HG02943 (cell line): ENCODE measurements around the gene ZG16B.

Experiments used
- ATAC-seq: cut with Tn5 transposase; IDR thresholded peaks from one replicate; pipeline ENCODE4 v1.9.1; 2021; ENCODE audit warnings: mild to moderate bottlenecking, low read depth, moderate library complexity; ENCODE audit not compliant: unreplicated experiment

ZG16B gene, protein sequence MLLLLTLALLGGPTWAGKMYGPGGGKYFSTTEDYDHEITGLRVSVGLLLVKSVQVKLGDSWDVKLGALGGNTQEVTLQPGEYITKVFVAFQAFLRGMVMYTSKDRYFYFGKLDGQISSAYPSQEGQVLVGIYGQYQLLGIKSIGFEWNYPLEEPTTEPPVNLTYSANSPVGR

DNA sequence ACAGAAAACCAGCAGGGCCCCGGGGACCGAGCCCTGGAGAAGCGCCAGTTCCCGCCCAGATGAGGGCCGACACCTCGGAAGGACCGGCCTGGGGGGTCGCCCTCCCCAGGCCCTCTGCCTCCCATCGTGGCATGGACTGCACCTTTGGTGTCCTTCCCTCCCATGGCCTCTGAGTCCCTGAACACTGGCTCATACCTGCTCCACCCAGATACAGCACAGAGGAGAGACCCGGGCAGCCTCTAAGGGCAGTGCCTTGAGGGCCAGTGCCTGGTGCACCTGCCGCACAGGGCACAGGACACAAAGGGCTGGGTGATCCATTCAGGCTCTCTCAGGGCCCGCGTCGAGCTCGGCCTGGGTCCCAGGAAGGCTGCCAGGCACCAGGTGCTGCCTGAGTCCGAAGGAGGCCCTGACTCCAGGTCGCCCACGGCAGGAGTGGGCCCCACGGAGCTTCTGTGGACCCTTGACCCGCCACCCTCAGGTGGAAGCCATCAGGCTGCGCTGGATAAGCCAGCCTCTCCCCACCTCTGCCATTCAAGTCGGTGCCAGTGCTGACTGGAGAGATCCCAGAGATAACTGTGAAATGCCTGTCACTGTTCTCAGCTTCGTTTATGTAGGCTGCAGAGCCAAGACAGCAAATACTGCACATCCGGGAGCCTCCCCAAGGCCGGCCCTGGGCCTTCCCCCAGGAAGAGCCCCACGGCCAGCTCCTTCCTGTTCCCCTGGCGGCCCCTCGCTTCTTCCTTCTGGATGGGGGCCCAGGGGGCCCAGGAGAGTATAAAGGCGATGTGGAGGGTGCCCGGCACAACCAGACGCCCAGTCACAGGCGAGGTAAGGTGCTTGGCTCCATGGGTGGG is at the start of gene ZG16B:
Gene ZG16B (plus strand): TSS at position 803 of the 854 bp plus-strand sequence. CDS start 139 bp downstream, outside the sequence.
- no peak for ATAC-seq

- no peak for ATAC-seq
These were observed 47.3 kb upstream of the ZG16B start for GRCh38 chr16:2782583-2783351.

DNA sequence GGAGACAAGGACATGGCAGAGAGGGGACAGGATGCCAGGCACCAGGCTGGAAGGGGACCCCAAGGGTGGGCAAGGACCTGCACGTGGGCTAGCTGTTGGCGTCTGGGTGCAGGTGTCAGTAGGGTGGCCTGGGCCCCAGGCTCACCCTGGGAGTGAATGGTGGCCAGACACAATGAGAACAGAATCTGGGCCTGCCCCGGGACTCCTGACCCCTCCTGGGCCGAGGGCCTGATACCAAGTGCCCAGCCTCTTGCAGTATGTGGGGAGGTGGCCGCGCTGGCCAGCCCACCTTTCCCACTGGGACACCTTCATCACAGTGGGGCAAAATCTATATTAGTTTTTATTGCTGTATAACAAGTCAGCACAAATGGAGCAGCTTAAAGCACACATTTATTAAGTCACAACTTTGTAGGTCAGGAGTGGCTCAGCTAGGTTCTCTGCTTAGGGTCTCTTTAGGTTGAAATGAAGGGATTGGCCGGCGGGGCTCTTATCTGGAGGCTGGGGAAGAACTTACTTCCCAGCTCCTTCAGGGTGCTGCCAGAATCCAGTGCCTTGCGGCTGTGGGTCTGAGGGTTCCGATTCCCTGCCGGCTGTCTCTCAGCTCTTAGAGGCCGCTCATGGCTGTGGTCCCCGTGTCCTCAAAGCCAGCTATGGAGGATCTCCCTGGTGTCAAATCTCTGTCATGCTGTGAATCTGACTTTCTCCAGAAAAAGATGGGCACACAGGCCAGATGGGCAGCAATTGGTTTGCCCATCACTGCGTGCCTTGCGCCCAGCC is 46.3 kb upstream of the ZG16B start:
- no peak for ATAC-seq

GRCh38 chr16:2784358-2785100 is 45.6 kb upstream of the ZG16B start:
- no peak for ATAC-seq

DNA sequence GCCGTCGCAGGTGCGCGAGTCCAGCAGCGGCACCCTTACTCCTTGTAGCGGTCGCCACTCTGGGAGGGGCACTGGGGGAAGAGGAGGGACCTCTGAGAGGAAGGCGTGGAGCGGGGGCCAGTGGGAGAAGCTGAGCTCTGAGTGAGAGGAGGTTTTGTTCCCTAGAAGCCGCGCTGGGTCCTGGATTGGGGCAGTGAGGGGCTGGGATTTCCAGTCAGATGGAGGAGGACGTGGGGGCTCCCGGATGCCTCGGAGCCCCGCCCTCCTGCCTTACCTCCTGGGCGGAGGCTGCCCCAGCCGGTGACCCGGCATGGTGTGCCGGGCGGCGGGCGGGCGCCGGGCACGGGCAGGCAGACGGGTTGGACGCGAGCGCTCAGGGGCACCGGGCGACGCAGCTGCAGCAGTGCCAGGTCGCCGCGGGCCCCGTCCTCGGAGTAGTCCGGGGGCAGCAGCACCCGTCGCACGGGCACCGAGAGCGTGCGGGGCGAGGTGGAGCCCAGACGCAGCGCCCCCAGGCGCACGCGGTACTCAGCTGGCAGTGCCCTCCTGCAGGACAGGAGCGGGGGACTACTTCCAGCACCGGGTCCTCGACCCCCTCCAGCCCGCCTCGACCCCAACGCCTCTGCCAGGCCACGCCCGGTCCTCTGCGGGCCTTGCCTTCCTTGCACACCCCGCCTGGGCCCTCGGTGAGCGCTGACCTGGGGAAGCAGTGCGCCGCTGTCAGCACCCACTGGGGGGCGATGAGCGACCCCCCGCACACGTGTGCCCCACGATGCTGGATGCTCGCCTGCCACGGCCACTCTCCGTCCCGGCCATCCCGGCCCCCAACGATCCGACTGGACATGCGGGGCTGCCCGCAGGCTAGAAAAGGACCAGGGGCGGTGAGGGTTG is 44.8 kb upstream of the ZG16B start:
- no peak for ATAC-seq

GRCh38 chr16:2786061-2786825 is 43.9 kb upstream of the ZG16B start:
- no peak for ATAC-seq

DNA sequence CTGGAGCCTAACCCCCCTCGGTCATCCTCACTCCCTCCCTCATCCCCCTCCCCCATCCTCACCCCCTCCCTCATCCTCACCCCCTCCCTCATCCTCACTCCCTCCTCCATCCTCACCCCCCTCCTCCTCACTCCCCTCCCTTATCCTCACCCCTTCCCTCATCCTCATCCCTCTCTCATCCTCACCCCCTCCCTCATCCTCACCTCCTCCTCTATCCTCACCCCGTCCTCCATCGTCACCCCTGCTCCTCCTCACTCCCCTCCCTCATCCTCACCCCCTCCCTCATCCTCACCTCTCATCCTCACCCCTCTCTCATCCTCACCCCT is 43.3 kb upstream of the ZG16B start:
- no peak for ATAC-seq

- ATAC-seq = no peak
These were observed 42.7 kb upstream of the ZG16B start, which contains the start of gene PRSS33 for GRCh38 chr16:2787406-2787805. Gene PRSS33 (minus strand): TSS chr16:2787560. CDS start chr16:2786547, 1,013 bp downstream.

DNA sequence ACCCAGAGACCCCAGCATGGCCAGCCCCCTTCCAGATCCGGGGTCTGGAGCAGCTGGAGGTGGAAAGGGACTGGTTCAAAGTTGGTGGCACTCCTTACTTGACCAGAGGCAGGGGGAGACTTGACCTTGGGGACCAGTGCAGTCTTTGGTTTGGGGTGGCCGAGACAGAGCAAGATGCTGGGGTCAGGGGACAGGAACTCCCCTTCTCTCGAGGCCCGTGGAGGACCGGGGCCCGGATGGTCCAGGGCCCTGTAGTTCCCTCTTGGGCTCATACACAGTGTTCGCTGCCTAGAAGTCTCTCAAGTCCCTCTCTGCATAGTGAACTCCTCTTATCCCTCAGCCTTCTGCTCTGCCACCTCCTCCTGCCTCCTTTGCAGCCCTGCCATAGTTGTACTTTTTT is 42.1 kb upstream of the ZG16B start:
- ATAC-seq = no peak

- ATAC-seq = no peak
These were observed 39.5 kb upstream of the ZG16B start for GRCh38 chr16:2790631-2791030.

DNA sequence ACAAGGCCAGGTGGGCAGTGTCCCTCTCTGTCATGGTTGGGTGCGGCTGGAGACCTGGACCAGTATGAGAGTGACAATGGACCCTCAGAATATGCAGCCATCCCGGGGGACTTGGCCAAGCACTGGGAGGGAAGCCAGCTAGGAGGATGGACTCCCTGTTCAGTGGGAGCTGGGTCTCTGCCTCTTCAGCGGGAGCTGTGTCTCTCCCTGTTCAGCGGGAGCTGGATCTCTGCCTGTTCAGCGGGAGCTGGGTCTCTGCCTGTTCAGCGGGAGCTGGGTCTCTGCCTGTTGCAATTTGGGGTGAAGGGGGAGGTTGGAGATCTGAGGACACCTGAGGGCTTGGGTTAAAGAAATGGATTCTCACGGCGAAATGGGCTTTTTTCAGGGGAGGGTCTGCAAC is 38.9 kb upstream of the ZG16B start:
- ATAC-seq = no peak

GRCh38 chr16:2792940-2793339 is 37.2 kb upstream of the ZG16B start:
- ATAC-seq = no peak

DNA sequence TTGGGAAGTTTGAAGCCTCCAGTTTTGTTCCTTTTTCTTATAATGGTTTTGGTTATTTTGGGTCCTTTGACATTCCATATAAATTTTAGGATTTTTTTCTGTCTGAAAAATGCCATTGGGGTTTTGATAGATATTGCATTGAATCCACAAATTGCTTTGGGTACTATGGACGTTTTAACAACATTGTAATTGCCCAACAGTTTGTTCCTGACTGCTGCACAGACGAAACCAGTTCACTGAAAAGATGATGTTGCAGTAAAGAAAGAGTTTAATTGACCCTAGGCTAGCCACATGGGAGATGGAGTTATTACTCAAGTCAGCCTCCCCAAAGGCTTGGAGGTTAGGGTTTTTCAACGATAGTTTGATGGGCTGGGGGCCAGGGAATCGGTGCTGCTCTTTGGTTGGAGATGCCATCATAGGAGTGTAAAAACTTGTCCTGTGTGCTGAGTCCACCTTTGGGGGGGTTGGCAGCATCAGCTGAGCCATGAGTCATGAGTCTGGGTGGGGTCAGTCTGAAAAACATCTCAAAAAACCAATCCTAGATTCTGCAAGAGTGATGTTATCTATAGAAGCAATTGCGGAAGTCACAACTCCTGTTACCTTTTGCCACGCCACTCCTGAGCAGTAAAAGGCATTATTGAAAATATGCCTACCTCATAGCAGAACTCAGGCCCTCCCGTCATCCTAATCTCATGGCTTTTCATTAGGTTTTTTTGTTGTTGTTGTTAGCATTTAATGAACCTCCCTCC is 34.5 kb upstream of the ZG16B start:
- ATAC-seq = no peak

DNA sequence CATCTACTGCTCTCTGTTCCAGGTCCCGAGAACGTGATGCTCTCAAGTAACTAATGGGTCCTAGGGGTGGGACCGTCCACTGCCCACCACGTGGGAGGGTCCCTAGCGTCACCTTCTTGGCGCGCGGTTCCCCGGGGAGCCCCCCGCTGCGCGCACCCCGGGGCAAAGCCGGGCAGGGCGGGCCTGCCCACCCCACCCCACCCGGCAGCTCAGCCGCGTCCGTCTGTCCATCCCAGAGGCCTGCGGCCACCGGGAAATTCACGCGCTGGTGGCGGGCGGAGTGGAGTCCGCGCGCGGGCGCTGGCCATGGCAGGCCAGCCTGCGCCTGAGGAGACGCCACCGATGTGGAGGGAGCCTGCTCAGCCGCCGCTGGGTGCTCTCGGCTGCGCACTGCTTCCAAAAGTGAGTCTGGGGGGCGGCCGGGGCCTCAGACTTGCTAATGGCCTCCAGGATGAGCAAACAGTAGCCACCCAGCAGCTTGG is 31.3 kb upstream of the ZG16B start:
- ATAC-seq = no peak

DNA sequence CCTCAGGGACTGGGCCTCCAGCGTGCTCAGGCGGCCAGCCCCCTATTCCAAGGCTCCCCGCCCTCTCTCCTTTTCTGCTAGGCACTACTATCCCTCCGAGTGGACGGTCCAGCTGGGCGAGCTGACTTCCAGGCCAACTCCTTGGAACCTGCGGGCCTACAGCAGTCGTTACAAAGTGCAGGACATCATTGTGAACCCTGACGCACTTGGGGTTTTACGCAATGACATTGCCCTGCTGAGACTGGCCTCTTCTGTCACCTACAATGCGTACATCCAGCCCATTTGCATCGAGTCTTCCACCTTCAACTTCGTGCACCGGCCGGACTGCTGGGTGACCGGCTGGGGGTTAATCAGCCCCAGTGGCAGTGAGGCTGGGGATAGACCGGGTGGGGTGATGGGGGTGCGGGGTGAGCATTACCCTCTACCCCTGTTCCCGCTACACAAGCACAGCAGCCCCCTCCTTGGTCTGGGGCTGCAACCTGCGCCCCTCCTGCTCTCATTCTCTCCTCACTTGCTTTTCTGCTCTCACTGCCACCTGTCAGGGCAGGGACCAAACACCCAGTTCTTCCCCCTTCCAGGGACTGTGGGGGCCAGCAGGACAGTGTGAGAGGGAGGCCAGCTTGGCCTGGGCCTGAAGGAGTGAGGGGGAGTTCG is 30.8 kb upstream of the ZG16B start:
- no peak for ATAC-seq

DNA sequence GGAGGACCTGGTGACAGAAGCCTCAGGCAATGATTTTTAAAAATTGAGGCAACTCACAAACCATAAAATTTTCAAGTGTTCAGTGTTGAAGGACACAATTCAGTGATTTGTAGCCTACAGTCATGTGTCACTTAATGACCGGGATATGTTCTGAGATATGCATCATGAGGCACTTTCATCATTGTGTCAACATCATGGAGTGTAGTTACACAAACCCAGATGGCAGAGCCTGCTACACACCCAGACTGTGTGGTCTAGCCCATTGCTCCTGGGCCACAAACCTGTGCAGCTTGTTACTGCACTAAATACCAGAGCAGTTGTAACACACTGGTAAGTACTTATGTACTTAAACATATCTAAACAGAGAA is 30.3 kb upstream of the ZG16B start:
- ATAC-seq = no peak
